GM23338 (cell line): ENCODE results near the gene PRR18. TPM values are rescaled to one million over a fixed set of nuclear protein-coding genes. Genes with fewer than 3 reads are reported as not detected.

Experiments
- ATAC-seq: fragments of 200-7000 bp; cut with Tn5 transposase; 3 replicates; pipeline ENCODE4 v1.9.1; 2020
- DNase-seq: peaks from one replicate; pipeline ENCODE4 v3.0.0-alpha.2; 2015; ENCODE audit warnings: low spot score
- H2AFZ ChIP-seq: fragments of 200-600 bp; sonication (generic); 2 replicates; pipeline ENCODE4 v1.8.0; 2016; ENCODE audit warnings: antibody characterized with exemption, mild to moderate bottlenecking, moderate library complexity
- H3F3A ChIP-seq: fragments of 200-600 bp; sonication (generic); replicated peaks from 2 replicates; pipeline ENCODE4 v1.8.0; 2017; ENCODE audit warnings: antibody characterized with exemption, mixed run types, low read depth
- H3K27ac ChIP-seq: fragments of 200-600 bp; sonication (generic); 2 replicates; pipeline ENCODE4 v1.6.1; 2016; ENCODE audit warnings: low read depth
- H3K27me3 ChIP-seq: fragments of 200-600 bp; sonication (generic); 2 replicates; pipeline ENCODE4 v1.8.0; 2016; ENCODE audit warnings: mild to moderate bottlenecking, mixed run types, moderate library complexity; ENCODE audit not compliant: insufficient read depth
- H3K36me3 ChIP-seq: fragments of 200-600 bp; sonication (generic); 2 replicates; pipeline ENCODE4 v1.8.0; 2016; ENCODE audit warnings: mild to moderate bottlenecking; ENCODE audit not compliant: insufficient read depth
- H3K4me1 ChIP-seq: fragments of 200-600 bp; sonication (generic); 2 replicates; pipeline ENCODE4 v1.8.0; 2016; ENCODE audit warnings: mild to moderate bottlenecking, moderate library complexity; ENCODE audit not compliant: insufficient read depth
- H3K4me2 ChIP-seq: fragments of 200-600 bp; sonication (generic); 2 replicates; pipeline ENCODE4 v1.7.1; 2017; ENCODE audit warnings: mixed run types
- H3K4me3 ChIP-seq: fragments of 200-600 bp; sonication (generic); 2 replicates; pipeline ENCODE4 v1.6.1; 2016; ENCODE audit warnings: mixed run types
- H3K79me2 ChIP-seq: fragments of 200-600 bp; sonication (generic); replicated peaks from 2 replicates; pipeline ENCODE4 v1.8.0; 2017; ENCODE audit warnings: mild to moderate bottlenecking; ENCODE audit not compliant: insufficient read depth
- H3K9me2 ChIP-seq: fragments of 200-600 bp; sonication (generic); 2 replicates; pipeline ENCODE4 v1.8.0; 2017; ENCODE audit not compliant: insufficient read depth
- H4K20me1 ChIP-seq: fragments of 200-600 bp; sonication (generic); replicated peaks from 2 replicates; pipeline ENCODE4 v1.8.0; 2017; ENCODE audit warnings: mild to moderate bottlenecking; ENCODE audit not compliant: insufficient read depth
- H3K27ac Mint-ChIP-seq: 2 replicates; pipeline ENCODE4 v1.8.0; 2020; ENCODE audit warnings: inconsistent platforms, mild to moderate bottlenecking, moderate library complexity, mixed read lengths
- H3K27me3 Mint-ChIP-seq: 3 replicates; pipeline ENCODE4 v1.8.0; 2022; ENCODE audit warnings: low read depth, mild to moderate bottlenecking, moderate library complexity, mixed read lengths, inconsistent platforms; ENCODE audit not compliant: insufficient read depth, poor library complexity
- H3K36me3 Mint-ChIP-seq: 3 replicates; pipeline ENCODE4 v1.8.0; 2021; ENCODE audit warnings: low read depth, mild to moderate bottlenecking, inconsistent platforms, moderate library complexity, mixed read lengths
- H3K4me1 Mint-ChIP-seq: 3 replicates; pipeline ENCODE4 v1.8.0; 2020; ENCODE audit warnings: mild to moderate bottlenecking, inconsistent platforms, mixed read lengths
- H3K4me3 Mint-ChIP-seq: 3 replicates; pipeline ENCODE4 v1.8.0; 2021; ENCODE audit warnings: moderate library complexity, mild to moderate bottlenecking, inconsistent platforms, mixed read lengths
- H3K9me3 Mint-ChIP-seq: 3 replicates; pipeline ENCODE4 v1.8.0; 2020; ENCODE audit warnings: moderate library complexity, mild to moderate bottlenecking, inconsistent platforms, mixed read lengths
- CREB1 ChIP-seq: fragments of 250-450 bp; sonication (Bioruptor Pico); IDR thresholded peaks from 2 replicates; pipeline ENCODE4 v1.5.0; 2020; ENCODE audit warnings: low read depth, mild to moderate bottlenecking, moderate library complexity
- EZH2 ChIP-seq: fragments of 200-600 bp; sonication (generic); IDR thresholded peaks from one replicate; pipeline ENCODE4 v1.8.0; 2017; ENCODE audit warnings: antibody characterized with exemption, mild to moderate bottlenecking, low read depth; ENCODE audit not compliant: unreplicated experiment
- NANOG ChIP-seq: IDR thresholded peaks from 2 replicates; pipeline ENCODE4 v1.6.1; 2016; ENCODE audit warnings: antibody characterized with exemption, borderline replicate concordance
- POLR2AphosphoS5 ChIP-seq: IDR thresholded peaks from 2 replicates; pipeline ENCODE4 v1.6.1; 2016; ENCODE audit warnings: antibody characterized with exemption, low read depth
- STAT1 ChIP-seq: IDR thresholded peaks from one replicate; pipeline ENCODE4 v1.6.1; 2016; ENCODE audit warnings: antibody characterized with exemption; ENCODE audit not compliant: unreplicated experiment
- ZNF114 ChIP-seq: fragments of 250-450 bp; sonication (Bioruptor Pico); IDR thresholded peaks from 2 replicates; pipeline ENCODE4 v1.5.0; 2020; ENCODE audit warnings: mild to moderate bottlenecking, moderate library complexity
- ZNF331 ChIP-seq: fragments of 250-450 bp; sonication (Bioruptor Pico); IDR thresholded peaks from 2 replicates; pipeline ENCODE4 v1.5.0; 2020; ENCODE audit warnings: low read depth, mild to moderate bottlenecking, moderate library complexity
- polyA plus RNA-seq: library from polyadenylated mRNA; unstranded; fragments of >200 nt; fragmentation: Nextera tagmentation; extraction: Ambion mirVana; gene quantifications from 2 replicates; pipeline ENCODE4 v1.2.1, GENCODE V29; 2016
- total RNA-seq: library from RNA; depleted of rRNA; stranded (reverse); fragments of >200 nt; shearing (Covaris generic); gene quantifications from 2 replicates; pipeline ENCODE4 v1.2.3, GENCODE V29; 2014
- TF ChIP-seq, protein P1 (sequence below), 2 experiments: fragments of 200-600 bp in 1 of 2; sonication (generic) in 1 of 2; conservative IDR thresholded peaks; 2 replicates each; pipeline versions ENCODE4 v1.5.1 to v1.6.1; 2016 to 2017; ENCODE audit warnings: antibody characterized with exemption in 2 of 2, low read depth in 2 of 2, mild to moderate bottlenecking in 2 of 2, moderate library complexity in 1 of 2
- TF ChIP-seq, protein P2 (sequence below): IDR thresholded peaks from 2 replicates; pipeline ENCODE4 v1.6.1; 2016; ENCODE audit warnings: antibody characterized with exemption

PRR18 gene
- total and polyA plus RNA-seq, 2 experiments from 2014 or later: 0.24 TPM; not detected in 1

DNA sequence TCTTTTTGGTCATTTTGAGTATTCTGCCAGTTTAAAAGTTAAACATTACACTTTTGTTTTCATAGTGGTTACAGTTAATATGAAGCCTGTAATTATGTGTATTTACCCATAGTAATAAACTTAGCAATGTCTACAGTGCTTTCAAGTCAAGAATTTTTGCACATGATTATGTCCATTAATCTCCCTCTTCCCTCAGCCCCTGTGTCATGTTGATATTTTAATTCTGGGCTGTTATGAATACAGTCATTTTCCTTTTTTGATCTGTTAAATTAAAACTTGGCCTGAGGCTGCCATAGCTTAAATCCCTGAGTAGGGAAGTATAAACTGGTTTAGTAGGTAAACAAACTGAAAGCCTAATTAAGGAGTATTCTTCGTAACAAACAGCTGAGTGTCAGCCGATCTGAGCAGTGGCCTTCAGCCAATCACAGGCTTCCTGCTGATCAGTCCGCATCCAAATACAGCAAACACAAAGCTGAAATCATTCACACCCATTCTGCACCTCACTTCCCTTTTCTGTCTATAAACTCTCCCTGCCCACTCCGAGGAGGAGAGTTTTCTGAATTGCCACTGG, 43.6 kb upstream of the PRR18 start:
- TF ChIP-seq EZH2: no peak
- TF ChIP-seq, protein P1, sequence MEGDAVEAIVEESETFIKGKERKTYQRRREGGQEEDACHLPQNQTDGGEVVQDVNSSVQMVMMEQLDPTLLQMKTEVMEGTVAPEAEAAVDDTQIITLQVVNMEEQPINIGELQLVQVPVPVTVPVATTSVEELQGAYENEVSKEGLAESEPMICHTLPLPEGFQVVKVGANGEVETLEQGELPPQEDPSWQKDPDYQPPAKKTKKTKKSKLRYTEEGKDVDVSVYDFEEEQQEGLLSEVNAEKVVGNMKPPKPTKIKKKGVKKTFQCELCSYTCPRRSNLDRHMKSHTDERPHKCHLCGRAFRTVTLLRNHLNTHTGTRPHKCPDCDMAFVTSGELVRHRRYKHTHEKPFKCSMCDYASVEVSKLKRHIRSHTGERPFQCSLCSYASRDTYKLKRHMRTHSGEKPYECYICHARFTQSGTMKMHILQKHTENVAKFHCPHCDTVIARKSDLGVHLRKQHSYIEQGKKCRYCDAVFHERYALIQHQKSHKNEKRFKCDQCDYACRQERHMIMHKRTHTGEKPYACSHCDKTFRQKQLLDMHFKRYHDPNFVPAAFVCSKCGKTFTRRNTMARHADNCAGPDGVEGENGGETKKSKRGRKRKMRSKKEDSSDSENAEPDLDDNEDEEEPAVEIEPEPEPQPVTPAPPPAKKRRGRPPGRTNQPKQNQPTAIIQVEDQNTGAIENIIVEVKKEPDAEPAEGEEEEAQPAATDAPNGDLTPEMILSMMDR (conservative IDR thresholded peaks at IDR 0.05; ENCODE audit: low read depth in 2 of 2): no peak
- TF ChIP-seq ZNF331 (CRISPR knock-in tag): no peak
- TF ChIP-seq CREB1: no peak
- TF ChIP-seq, protein P2, sequence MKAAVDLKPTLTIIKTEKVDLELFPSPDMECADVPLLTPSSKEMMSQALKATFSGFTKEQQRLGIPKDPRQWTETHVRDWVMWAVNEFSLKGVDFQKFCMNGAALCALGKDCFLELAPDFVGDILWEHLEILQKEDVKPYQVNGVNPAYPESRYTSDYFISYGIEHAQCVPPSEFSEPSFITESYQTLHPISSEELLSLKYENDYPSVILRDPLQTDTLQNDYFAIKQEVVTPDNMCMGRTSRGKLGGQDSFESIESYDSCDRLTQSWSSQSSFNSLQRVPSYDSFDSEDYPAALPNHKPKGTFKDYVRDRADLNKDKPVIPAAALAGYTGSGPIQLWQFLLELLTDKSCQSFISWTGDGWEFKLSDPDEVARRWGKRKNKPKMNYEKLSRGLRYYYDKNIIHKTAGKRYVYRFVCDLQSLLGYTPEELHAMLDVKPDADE: no peak
- no peak for TF ChIP-seq ZNF114 (CRISPR knock-in tag)
- peak; percentile 69; the same call in 2 of the 3 replicates for ATAC-seq
- peaks cover 9% of the 10 kb centered on the region for H3K4me1 Mint-ChIP-seq
- Histone ChIP-seq H3K4me2 (peak overlapping the region; percentile 40; the same call in 1 of the 2 replicates), H3K4me1 (peaks cover 14% of the 10 kb centered on the region), H3K27ac (no peak overlapping the region), H3K36me3 (no peaks in the 10 kb centered on the region), H3K79me2 (no peaks in the 10 kb centered on the region), H3K4me3 (no peak overlapping the region), H3F3A (no peaks in the 10 kb centered on the region), H3K9me2 (no peaks in the 10 kb centered on the region), H2AFZ (no peak overlapping the region), H3K27me3 (no peaks in the 10 kb centered on the region), H4K20me1 (no peaks in the 10 kb centered on the region)
- H3K27me3 Mint-ChIP-seq: peaks cover 5% of the 10 kb centered on the region
- DNase-seq: peak; percentile 36
- no peaks in the 10 kb centered on the region for H3K36me3 Mint-ChIP-seq
- no peak overlapping the region for H3K27ac Mint-ChIP-seq
- H3K9me3 Mint-ChIP-seq: no peaks in the 10 kb centered on the region
- no peak overlapping the region for H3K4me3 Mint-ChIP-seq

DNA sequence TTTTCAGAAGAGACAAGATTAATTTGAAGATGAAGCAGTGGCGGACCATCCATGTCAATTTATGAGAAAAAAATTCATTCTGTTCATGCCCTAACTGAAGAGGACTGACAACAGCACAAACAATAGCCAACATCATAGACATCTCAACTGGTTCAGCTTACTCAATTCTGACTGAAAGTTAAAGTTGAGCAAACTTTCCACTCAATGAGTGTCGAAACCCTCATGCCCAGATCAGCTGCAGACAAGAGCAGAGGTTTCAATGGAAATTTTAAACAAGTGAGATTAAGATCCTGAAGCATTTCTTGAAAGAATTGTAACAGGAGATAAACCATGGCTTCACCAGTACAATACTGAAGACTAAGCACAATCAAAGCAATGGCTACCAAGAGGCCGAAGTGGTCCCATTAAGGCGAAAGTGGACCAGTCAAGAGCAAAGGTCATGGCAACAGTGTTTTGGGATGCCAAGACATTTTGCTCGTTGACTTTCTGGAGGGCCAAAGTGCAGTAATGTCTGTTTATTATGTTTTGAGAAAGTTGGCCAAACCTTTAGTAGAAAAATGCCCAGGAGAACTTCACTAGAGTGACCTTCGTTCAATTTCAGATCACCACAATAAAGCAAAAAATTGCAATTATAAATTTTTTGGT, 40.2 kb upstream of the PRR18 start:
- H3K36me3 ChIP-seq: no peaks in the 10 kb centered on the region
- no peak overlapping the region for H3K27ac ChIP-seq
- H3K4me1 Mint-ChIP-seq: peaks cover 13% of the 10 kb centered on the region
- no peak overlapping the region for H3K4me3 ChIP-seq
- H3K27ac Mint-ChIP-seq: no peak overlapping the region
- no peaks in the 10 kb centered on the region for H4K20me1 ChIP-seq
- no peaks in the 10 kb centered on the region for H3K79me2 ChIP-seq
- H2AFZ ChIP-seq: no peak overlapping the region
- H3F3A ChIP-seq: no peaks in the 10 kb centered on the region
- DNase-seq (no peak), ATAC-seq (no peak)
- H3K9me3 Mint-ChIP-seq: no peaks in the 10 kb centered on the region; the same call in 2 of the 3 replicates
- H3K4me3 Mint-ChIP-seq: no peak overlapping the region
- H3K27me3 ChIP-seq: no peaks in the 10 kb centered on the region
- peaks cover 17% of the 10 kb centered on the region for H3K4me1 ChIP-seq
- H3K36me3 Mint-ChIP-seq: no peaks in the 10 kb centered on the region
- H3K9me2 ChIP-seq: 0 out of 2 replicates have a peak, but pooled peaks cover 3% of the 10 kb centered on the region
- no peak overlapping the region for H3K4me2 ChIP-seq
- peaks cover 5% of the 10 kb centered on the region for H3K27me3 Mint-ChIP-seq
- TF ChIP-seq EZH2 (no peak), STAT1 (no peak), POLR2AphosphoS5 (no peak), ZNF331 (CRISPR knock-in tag) (no peak), NANOG (no peak)
- TF ChIP-seq, protein P2: no peak
- TF ChIP-seq, protein P1 (conservative IDR thresholded peaks at IDR 0.05; ENCODE audit: low read depth in 2 of 2): no peak
